Measurements from ENCODE around the gene GLDC.

The GLDC gene

DNA sequence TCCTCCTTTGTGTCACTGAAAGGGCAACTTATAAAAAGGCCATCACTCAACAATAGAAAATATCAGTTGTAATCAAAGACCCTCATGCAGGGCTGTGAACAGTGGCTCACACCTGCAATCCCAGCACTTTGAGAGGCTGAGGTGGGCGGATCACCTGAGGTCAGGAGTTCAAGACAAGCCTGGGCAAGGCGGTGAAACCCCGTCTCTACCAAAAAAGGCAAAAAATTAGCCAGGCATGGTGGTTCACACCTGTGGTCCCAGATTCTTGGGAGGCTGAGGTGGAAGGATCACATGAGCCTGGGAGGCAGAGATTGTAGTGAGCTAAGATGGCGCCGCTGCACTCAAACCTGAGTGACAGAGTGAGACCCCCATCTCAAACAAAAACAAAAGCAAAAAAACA is 24.7 kb downstream of the GLDC start:
- no peak for DNase-seq (ENCODE audit: low read depth in 2 of 2)

DNA sequence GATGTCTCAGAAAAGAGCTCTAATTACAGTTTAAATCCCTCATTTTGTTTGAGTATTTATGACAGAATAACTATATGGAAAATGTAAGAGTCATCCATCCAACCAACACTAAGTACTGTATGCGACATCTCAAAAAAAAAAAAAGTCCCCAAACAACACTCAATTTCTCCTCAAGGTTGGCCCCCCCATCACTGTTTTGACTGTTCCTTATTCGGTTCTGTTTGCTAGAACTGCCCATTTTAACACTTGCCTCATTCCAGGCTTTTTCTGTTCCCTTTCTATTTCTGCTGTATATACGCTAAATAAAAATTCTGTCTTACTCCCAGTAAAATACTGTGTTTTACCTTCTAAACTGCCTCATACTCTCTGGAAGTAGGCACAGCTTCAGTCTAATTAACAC is 25.2 kb downstream of the GLDC start:
- DNase-seq (ENCODE audit: low read depth in 2 of 2): no peak

DNA sequence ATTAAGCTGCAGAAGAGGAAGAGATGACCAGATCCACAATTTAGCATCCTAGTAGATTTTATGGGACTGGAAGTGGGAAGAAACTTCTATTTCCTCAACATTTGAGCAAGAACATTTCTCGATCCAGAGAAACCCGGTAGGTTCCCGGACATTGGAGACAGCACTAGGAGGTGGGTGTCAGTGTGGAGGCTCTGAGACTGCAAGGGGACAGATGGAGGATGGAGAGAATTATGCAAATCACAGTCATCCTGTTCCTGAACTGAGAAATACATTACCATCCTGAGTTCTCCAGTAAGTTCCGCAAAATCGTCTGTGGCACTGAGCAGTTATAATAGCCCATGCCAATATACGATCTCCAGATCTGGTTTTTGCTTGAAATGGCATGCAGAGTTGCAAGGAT is 25.6 kb downstream of the GLDC start:
- DNase-seq (ENCODE audit: low read depth in 2 of 2): no peak

DNA sequence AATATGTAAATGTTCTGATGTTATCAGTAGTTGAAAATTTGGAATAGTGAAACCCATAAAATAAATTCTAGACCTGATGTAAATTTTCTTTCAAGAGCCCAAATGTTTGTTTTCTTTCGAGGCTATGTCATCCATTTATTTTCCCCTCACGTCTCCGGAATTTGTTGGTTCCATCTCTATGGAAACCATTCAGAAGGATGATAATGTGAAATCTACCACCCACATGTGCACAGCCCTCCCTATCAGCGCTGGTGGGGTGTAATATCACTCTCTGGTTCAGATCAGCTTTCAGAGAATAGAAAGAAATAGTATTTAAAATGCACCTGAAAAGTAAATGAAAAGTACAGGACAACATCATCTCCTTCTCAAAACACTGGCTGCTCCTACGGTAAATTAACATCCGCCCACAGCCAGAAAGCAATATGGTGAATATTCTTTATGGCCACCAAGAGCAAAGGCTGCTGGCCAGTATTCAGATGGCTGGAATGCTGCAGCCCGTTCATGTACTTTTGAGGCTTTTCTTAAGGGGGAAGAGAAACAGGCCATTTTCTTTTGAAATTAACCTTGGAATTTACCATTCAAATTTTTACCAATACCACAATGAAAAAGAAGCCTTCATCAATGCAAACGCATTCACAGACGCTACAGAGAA is 28.5 kb downstream of the GLDC start:
- DNase-seq (ENCODE audit: low read depth in 2 of 2): no peak

DNA sequence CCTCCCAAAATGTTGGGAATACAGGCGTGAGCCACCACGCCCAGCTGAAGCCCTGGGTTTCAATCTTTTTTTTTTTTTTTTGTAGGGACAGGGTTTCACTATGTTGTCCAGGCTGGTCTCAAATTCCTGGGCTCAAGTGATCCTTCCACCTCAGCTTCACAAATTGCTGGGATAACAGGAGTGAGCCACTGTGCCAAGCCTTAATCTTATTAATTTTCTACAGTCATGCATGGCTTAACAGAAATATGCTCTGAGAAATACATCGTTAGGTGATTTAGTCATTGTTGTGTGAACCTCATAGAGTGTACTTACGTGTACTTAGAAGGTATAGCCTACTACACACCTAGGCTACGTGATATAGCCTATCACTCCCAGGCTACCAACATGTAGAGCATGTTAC is 31.0 kb downstream of the GLDC start:
- no peak for DNase-seq (ENCODE audit: low read depth in 2 of 2)

DNA sequence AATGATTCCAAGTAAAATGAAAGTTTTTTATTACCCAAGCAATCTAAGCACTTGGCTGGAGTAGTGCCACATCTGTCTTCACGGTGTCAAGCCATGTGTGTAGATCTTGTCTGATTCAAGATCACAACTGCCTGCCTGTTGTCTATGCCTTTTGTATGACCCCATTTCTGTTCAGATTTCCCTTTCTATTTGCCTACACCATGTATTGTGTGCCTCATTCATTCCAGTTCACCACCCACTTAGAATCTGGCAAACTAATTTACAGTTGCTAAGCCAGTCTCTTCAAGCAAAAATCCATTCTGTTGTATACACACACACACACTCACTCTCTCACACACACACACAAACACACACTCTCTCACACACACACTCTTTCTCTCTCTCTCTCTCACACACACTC is 33.7 kb downstream of the GLDC start:
- no peak for DNase-seq (ENCODE audit: low read depth in 2 of 2)

DNA sequence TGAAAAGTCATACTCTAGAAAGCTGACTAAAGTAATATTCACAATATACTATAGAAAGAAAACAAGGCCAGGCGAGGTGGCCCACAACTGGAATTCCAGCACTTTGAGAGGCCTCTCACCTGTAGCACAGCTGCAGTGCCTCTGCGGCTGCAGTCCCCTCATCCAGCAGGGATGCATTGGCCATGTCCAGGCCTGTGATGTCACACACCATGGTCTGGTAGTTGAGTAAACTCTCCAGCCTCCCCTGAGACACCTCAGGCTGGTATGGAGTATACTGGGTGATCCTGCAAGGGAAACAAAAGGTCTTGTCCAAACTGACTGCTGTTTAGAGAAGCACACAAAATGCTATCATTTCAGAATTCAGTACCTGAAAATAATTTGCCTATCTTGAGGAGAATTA is 35.5 kb downstream of the GLDC start:
- DNase-seq (ENCODE audit: low read depth in 2 of 2): no peak

DNA sequence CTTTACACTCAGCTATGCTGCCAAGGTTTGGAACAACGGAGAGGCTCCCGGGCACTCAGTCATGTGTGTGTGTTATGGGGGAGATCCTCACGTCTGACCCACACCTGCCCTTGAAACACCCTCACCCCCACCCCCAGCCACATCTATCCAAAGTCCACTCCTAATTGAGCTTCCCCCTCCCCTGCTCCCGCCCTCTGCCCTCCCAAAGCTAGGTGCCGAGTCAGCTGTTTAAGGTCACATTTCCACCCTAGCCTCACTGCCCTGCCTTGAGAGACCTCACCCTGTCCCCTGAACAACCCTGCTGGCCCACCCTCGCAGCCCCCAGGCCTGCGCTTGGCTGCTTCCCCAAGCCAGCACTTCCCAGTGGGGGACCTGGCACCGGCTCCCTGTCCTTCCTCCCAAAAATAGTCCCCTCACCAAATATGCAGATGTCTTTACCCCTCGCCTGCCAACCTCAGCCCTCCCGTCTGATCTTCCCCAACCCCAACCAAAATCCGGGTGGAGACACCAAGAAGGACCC is 36.0 kb downstream of the GLDC start:
- no peak for DNase-seq (ENCODE audit: low read depth in 2 of 2)

DNA sequence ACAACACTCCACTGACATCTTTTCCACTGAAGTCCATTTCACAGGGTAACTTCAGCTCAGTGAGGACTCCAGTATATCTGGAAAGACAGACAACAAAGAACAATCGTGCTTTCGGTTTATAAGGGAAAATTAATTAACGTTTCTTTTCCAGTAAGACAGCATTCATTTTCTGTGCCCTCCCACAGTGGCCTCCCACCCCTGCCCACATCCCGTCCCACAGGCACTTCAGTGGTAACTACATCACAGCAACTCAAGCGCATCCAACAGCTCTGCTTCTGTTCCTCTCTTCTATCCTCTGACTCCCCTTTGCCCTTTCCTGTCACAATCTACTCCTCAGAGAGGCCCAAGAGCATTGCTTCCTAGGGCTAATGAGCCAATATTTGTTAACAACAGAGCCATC is 40.3 kb downstream of the GLDC start:
- DNase-seq (ENCODE audit: low read depth in 2 of 2): no peak

DNA sequence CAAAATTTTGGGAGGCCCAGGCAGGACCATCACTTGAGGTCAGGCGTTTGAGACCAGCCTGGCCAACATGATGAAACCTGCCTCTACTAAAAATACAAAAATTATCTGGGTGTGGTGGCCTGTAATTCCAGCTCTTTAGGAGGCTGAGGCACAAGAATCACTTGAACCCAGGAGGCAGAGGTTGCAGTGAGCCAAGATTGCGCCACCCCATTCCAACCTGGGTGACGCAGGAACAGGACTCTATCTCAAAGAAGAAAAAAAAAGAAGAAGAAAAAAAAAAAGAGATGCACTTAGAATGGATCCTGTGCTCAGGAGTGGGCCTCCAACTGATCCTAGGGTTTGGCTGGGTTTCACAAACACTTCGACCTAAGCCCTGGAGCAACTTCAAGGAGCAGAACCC is 45.1 kb downstream of the GLDC start:
- DNase-seq (ENCODE audit: low read depth in 2 of 2): no peak

DNA sequence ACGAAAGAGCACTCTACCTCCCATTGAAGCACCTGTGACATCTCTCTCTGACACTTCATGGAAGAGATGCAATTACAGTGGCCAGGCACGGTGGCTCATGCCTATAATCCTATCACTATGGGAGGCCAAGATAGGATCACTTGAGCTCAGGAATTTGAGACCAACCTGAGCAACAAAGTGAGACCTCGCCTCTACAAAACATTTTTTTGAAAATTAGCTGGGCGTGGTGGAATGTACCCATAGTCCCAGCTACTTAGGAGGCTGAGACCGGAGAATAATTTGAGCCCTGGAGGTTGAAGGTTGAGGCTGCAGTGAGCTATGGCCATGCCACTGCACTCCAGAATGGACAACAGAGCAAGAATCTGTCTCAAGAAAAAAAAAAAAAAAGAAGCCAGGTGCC is 45.5 kb downstream of the GLDC start:
- DNase-seq (ENCODE audit: low read depth in 2 of 2): no peak

DNA sequence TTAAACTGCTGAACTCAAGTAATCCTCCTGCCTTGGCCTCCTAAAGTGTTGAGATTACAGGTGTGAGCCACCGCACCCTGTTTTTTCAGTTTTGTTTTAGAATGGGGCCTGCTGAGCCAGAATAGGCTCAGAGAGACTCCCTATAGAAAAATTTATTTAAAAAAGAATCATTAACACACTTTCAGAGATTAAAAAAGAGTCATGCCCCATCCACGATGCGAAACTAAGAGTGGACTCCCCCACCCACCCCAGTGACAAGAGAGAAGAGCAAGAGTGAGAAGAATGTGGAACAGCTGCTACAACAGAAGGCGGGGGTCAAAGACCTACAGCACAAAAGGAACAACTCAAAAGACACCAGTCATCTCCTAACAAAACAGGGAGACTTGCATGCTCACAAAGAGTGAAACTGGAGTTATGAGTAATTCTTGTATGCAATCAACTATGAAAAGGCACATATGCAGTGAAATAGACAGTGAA is 47.2 kb downstream of the GLDC start:
- no peak for DNase-seq (ENCODE audit: low read depth in 2 of 2)

DNA sequence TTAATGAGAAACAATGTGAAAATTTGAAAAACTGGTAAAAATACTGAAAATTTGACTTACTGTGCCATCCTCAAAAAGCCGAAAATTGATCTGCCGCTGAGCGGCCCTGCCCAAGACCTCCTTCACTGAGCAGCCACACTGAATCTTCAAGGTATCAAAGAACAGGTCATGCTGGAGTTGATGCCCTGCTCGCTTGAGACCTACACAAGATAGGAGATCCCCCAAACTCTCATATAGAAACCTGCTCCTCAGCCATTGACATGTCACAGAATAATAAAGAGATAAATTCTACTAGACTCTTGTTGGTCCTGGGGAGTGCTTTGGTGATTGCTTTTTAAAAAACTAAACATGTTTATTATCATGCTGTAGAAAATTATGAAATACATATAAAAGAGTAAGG is 52.7 kb downstream of the GLDC start:
- no peak for DNase-seq (ENCODE audit: low read depth in 2 of 2)

DNA sequence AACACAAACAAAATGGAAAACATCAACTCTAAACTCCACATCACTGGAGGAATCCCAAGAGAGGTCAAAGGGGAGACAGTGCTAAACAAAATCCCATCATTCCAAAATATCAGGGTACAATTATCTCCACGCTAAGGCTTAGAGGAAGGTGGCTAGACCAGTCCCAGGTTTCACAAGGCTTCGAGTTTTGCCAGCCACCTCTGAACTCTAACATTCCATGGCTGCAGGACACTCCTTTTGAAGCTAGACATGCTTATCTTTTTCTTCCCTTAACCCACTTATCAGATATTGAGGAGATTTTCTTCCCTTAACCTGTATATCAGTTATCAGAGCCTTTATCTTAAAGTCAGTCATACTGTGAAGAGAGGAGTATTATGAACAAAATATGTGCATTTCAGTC is 53.3 kb downstream of the GLDC start:
- DNase-seq (ENCODE audit: low read depth in 2 of 2): no peak

DNA sequence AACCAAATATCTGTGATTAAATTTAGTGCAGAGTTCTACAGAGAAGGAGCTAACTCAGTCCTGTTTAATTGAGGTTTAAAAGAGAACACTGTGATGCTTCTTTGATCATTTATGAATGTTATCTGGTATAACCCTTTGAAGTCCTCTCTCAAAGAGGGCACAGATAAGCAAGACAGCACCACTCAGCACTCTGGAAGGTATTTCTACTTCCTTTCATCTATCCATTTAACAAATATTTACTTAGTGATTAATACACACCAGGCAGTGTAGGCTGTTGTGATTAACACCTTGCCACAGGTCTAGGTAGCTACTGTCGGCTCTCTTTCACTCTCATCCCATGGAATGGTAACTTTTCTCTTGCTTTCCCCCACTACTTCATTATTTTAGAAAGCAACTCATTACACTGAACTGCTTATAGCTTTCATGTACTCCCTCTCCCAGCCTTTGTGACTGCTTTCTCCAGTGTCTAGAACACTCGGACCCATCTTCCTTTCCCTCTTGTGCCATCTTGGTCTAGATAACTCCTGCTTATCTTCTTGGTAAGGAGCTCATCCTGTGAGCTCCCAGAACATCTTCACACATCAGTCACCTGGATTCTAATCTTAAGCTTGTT is 54.7 kb downstream of the GLDC start:
- no peak for DNase-seq (ENCODE audit: low read depth in 2 of 2)

DNA sequence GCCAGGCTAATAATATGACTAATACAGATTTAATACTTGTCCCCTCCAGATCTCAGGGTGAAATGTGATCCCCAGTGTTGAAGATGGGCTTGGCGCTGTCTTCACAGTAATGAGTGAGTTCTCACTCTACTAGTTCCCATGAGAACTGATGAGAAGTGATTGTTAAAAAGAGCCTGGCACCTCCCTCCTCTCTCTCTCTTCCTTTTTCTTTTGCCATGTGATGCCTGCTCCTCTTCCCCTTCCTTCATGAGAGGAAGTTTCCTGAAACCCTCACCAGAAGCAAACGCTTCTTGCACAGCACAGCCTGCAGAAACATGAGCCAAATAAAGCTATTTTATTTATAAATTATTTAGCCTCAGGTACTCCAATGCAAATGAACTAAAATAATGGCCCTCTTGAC is 55.2 kb downstream of the GLDC start:
- DNase-seq (ENCODE audit: low read depth in 2 of 2): no peak

DNA sequence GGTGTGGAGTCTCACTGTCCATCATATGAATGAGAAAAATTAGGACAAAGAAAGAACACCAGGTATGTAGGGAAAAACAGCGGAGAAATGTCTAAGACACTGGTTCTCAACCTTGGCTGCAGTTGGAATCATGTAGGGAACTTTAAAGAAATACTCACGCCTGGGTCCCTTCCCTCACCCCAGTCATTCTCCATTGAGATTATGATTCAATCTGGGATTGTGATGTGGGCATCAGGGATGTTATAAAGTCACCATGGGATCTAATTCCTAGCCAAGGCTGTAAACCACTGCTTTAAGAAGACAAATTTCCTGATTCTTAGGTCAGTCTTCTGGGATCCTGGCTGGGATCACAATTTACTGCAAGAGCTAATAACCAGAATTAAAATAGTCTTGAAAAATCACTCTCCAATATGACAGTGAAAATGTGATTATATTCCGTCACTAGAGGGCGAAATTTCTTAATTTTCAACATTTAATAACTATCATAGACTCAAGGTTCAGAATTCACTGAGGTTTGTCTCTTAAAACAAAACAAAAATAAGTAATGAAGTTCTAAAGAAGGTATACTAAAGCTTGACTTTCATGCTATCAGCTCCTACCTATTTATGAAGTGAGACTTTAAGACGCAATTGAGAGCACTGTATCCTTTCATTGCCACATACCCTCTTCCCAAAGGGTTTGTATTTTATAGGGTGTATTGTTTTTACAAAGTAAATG is 60.5 kb downstream of the GLDC start:
- DNase-seq (ENCODE audit: low read depth in 2 of 2): no peak

DNA sequence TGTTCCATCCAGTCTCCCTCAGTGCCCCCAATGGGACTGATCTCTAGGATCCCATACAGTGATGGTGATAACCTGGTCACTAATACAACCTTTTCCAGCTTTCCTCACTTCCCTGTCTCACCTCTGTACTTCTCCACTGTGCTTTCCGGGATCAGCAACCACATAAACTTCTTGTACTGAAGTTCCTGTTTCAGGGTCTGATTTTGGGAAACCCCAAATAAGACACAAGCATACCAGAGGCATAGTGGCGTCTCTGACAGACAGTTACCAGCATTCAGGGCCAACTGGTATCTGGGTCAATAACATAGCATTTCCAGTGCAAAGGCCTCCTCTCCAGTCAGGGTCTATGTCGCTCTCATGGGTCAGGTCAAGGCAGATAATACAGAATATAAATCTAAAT is 64.3 kb downstream of the GLDC start:
- DNase-seq (ENCODE audit: low read depth in 2 of 2): no peak

DNA sequence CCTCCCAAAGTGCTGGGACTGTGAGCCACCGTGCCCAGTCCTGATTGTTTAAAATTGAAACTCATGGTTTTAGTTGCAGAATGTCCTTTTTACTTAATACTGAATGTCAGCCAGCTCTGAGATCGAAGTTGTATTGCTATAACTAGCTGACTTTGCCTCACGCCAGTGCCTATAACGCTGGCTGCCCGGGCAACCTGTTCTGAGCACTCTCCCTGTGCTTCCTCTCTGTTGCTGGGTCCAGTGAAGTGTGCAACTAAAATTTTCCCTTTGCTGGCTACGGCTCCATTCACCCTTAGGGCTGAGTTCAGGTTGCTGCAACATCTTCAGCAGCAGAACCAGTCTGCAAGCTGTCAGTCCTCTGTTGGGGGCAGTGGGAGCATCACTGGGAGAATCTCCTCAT is 65.9 kb downstream of the GLDC start:
- no peak for DNase-seq (ENCODE audit: low read depth in 2 of 2)

DNA sequence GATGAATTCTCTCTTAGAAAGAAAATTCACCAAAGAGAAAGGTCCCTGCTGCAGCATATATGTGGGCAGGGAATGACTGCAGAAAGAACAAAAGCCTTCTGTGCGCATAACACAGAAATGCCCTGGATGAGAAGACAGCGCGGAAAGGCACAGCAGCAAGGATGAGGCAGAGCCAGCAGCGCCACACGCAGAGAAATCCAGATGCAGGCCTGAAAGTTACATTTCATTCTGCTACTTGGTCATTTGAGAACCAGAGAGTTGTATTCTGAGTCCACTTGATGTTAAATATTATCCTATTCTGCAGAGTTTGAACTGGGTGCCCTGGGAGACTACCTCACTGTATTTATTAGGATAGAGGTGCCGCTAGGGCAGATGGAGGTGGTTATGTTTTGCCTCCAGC is 68.5 kb downstream of the GLDC start:
- DNase-seq (ENCODE audit: low read depth in 2 of 2): no peak

DNA sequence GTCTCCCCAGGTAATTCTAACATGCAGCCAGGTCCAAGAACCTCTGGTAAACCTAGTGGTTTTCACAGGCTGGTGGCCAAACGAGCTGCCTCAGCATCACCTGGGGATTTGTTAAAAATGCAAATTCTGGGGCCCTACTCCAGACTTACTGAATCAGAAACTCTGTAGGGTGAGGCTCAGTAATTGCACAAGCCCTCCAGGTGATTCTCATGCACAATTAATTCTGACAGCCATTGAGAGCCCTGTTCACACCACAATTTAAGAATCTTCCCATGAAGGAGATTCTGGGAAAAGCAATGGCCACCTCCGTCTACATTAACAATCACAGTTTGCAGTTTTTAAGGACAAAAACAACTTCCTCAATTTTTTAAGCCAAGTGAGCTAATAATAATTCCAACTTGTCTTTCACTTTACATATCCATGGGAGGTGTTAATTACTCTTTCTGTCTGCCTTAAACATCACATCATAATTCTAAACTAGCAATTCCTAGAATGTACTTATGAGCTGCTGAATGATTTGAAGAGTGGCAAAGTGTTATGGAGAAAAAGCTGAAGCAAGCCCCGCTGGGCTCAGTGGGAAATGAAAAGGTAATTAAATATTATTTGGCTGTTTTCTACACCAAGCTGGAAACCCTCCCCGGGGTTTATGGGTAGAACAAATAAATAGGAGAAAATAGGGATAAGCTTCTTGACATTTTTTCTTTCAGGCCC is 70.0 kb downstream of the GLDC start:
- no peak for DNase-seq (ENCODE audit: low read depth in 2 of 2)

DNA sequence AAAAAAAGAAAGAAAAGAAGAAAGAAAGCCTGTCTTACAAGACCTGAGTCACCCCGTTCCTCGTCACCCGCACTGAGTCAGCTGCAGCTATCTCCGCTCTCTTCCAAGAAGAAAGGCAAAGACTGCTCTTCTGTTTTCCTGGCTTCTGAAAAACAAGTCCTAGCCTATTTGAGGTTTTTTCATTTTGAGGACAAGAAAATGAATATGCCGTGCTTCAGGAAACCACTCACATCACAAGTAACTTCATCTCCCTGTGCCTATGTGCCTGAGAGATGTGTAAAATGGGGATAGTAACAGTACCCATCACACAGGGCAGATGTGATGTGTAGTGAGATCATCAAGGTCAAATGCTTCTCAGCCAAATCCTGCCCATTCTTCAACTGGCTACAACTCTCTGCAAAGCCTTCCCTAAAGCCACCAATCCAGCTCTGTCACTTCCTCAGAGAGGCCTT is 78.4 kb downstream of the GLDC start:
- peak in 1 of 2 experiments; percentile 25 for DNase-seq (ENCODE audit: low read depth in 2 of 2)
